ENCODE measurements around the gene C17orf58.
A peak's percentile ranks its signal among the peaks of the same experiment; 100 is the strongest.

Gene C17orf58

GRCh38 chr17:67950945-67951344 is 45.3 kb downstream of the C17orf58 start:
- ChIA-PET CTCF (no interaction called here), POLR2A (no interaction called here)
- no peak for DNase-seq (ENCODE audit: extremely low spot score)
- TF ChIP-seq FOXK2 (IDR thresholded peaks at IDR 0.05): no peak

DNA sequence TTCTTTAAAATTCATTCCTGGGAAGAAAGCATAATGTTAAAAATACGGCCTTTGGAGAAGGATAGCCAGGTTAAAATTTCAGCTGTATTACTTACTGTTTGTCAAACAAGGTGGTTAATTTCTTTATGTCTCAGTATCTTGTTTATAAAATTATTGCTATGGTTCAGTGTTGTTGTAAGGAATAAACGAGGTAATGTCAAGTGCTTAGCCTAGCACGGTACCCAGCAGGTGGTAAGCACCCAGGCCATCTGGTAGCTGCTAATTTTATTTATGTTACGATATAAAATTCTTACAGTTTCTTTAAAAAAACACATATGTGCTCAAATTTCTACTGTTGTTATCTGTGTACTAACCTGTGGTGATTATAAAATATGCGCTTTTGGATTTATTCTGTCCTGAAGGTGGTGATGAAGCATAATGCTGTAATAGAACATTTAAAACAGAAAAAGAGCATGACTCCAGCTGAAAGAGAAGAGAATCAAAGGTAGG is 48.9 kb downstream of the C17orf58 start:
- ChIA-PET POLR2A (no interaction called here), CTCF (no interaction called here)
- DNase-seq (ENCODE audit: extremely low spot score): no peak
- TF ChIP-seq FOXA1 (IDR thresholded peaks at IDR 0.05) (no peak), NFRKB (IDR thresholded peaks at IDR 0.05) (no peak), SUZ12 (IDR thresholded peaks at IDR 0.05) (no peak), SP1 (IDR thresholded peaks at IDR 0.05) (no peak), ARNT (IDR thresholded peaks at IDR 0.05) (no peak)

DNA sequence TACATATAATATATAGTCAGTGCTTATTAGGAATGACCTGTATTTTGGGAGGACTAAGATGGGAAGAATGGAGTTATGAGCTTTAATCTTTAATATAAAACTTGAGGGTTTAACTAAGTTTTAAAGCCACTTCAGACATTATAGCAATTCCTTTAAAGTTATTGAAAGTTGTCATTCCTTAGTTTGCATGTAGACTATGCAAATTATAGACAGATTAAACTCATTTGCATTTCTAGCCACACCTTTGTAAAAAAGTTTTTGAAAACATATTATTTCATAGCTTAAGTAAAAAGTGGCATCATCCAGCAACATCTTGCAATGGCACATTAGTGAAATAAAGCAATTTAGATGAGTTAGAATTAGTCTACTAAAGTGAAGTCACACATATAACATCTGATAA is 49.8 kb downstream of the C17orf58 start:
- CTCF ChIA-PET: interaction anchor here (0.6 kb wide), 1 partner anchor 122 kb away, joined by 3 read pairs; no protein-coding TSS in a partner anchor
- DNase-seq (ENCODE audit: extremely low spot score): no peak
- no peak for TF ChIP-seq FOXM1 (IDR thresholded peaks at IDR 0.05; ENCODE audit: borderline replicate concordance)
- POLR2A ChIA-PET: no interaction called here

- no peak for TF ChIP-seq FOXA1 (IDR thresholded peaks at IDR 0.05)
- no peak for TF ChIP-seq FOXM1 (IDR thresholded peaks at IDR 0.05; ENCODE audit: borderline replicate concordance)
- no peak for TF ChIP-seq SUZ12 (IDR thresholded peaks at IDR 0.05)
- no peak for TF ChIP-seq LEF1 (IDR thresholded peaks at IDR 0.05; ENCODE audit: borderline replicate concordance)
- no peak for TF ChIP-seq ZNF384 (IDR thresholded peaks at IDR 0.05)
- no peak for TF ChIP-seq FOXK2 (IDR thresholded peaks at IDR 0.05)
- no peak for TF ChIP-seq HDGF (IDR thresholded peaks at IDR 0.05; ENCODE audit: borderline replicate concordance)
- no peak for TF ChIP-seq SP1 (IDR thresholded peaks at IDR 0.05)
- TF ChIP-seq NFRKB (IDR thresholded peaks at IDR 0.05): no peak
- TF ChIP-seq BHLHE40 (IDR thresholded peaks at IDR 0.05; ENCODE audit: borderline replicate concordance): no peak
- TF ChIP-seq L3MBTL2 (conservative IDR thresholded peaks at IDR 0.05): no peak
- TF ChIP-seq, protein P1, sequence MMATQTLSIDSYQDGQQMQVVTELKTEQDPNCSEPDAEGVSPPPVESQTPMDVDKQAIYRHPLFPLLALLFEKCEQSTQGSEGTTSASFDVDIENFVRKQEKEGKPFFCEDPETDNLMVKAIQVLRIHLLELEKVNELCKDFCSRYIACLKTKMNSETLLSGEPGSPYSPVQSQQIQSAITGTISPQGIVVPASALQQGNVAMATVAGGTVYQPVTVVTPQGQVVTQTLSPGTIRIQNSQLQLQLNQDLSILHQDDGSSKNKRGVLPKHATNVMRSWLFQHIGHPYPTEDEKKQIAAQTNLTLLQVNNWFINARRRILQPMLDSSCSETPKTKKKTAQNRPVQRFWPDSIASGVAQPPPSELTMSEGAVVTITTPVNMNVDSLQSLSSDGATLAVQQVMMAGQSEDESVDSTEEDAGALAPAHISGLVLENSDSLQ (IDR thresholded peaks at IDR 0.05): no peak
- TF ChIP-seq CTBP1 (IDR thresholded peaks at IDR 0.05; ENCODE audit: borderline replicate concordance): no peak
- TF ChIP-seq TARDBP (IDR thresholded peaks at IDR 0.05): no peak
- no peak for TF ChIP-seq ELF4 (IDR thresholded peaks at IDR 0.05)
- DNase-seq (ENCODE audit: extremely low spot score): no peak
- ChIA-PET CTCF (no interaction called here), POLR2A (no interaction called here)
Observed at GRCh38 chr17:67944035-67944434, 52.2 kb downstream of the C17orf58 start.

DNA sequence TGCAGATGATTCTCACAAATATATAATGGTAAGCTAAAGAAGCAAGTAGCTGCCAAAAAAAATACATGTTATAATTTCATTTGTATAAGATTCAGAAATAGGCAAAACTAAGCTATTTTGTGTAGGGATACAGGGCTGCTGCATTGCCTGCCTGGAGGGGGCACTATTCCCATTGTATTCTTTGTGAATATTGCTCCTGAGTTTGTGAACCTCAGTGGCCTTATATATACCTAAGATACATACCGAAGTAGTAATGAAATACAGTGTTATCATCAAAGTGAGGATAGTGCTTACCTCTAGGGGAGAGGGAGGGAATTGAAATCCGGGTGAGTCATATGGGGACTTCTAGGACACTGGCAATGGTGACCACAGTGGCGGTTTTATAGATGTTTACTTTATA is 53.5 kb downstream of the C17orf58 start:
- TF ChIP-seq L3MBTL2 (conservative IDR thresholded peaks at IDR 0.05): no peak
- TF ChIP-seq SP1 (IDR thresholded peaks at IDR 0.05): no peak
- no peak for TF ChIP-seq FOXM1 (IDR thresholded peaks at IDR 0.05; ENCODE audit: borderline replicate concordance)
- TF ChIP-seq FOXA1 (IDR thresholded peaks at IDR 0.05): no peak
- no peak for TF ChIP-seq ELF4 (IDR thresholded peaks at IDR 0.05)
- TF ChIP-seq, protein P1 (IDR thresholded peaks at IDR 0.05): no peak
- no peak for TF ChIP-seq TARDBP (IDR thresholded peaks at IDR 0.05)
- no peak for TF ChIP-seq ARNT (IDR thresholded peaks at IDR 0.05)
- TF ChIP-seq NFRKB (IDR thresholded peaks at IDR 0.05): no peak
- no peak for TF ChIP-seq LEF1 (IDR thresholded peaks at IDR 0.05; ENCODE audit: borderline replicate concordance)
- no peak for TF ChIP-seq FOXK2 (IDR thresholded peaks at IDR 0.05)
- TF ChIP-seq CTBP1 (IDR thresholded peaks at IDR 0.05; ENCODE audit: borderline replicate concordance): no peak
- no peak for TF ChIP-seq ZNF384 (IDR thresholded peaks at IDR 0.05)
- no peak for TF ChIP-seq HDGF (IDR thresholded peaks at IDR 0.05; ENCODE audit: borderline replicate concordance)
- TF ChIP-seq SUZ12 (IDR thresholded peaks at IDR 0.05): no peak
- no peak for TF ChIP-seq BHLHE40 (IDR thresholded peaks at IDR 0.05; ENCODE audit: borderline replicate concordance)
- DNase-seq (ENCODE audit: extremely low spot score): peak; percentile 30
- POLR2A ChIA-PET: no interaction called here
- CTCF ChIA-PET: interaction anchor here (0.5 to 1.4 kb wide), 10 partner anchors 9 to 226 kb away, joined by 3 to 10 read pairs (median 3); no protein-coding TSS in a partner anchor

All from HEK293T (cell line).